Upper lobe of right lung (tissue), 1 donor: Measurements from ENCODE around the gene SMAGP. TPM values are rescaled to one million over a fixed set of nuclear protein-coding genes. Genes with fewer than 3 reads are reported as not detected.
"Not testable (repeated sequence)": the region's sequence is repeated elsewhere in the genome, so short reads cannot be mapped to it uniquely, and the experiment has no call there.

Experiments
- ATAC-seq: fragments of 200-7000 bp; cut with Tn5 transposase; one replicate; pipeline ENCODE4 v1.9.1; 2020; ENCODE audit warnings: mild to moderate bottlenecking, moderate library complexity
- DNase-seq: peaks from one replicate; pipeline ENCODE4 v3.0.0-alpha.2; 2020
- H3K27ac ChIP-seq: fragments of 200-600 bp; one replicate; pipeline ENCODE4 v1.8.0; 2022
- H3K27me3 ChIP-seq: fragments of 200-600 bp; one replicate; pipeline ENCODE4 v1.8.0; 2022; ENCODE audit warnings: mild to moderate bottlenecking
- H3K36me3 ChIP-seq: fragments of 200-600 bp; one replicate; pipeline ENCODE4 v1.8.0; 2022
- H3K4me1 ChIP-seq: fragments of 200-600 bp; one replicate; pipeline ENCODE4 v1.8.0; 2022
- H3K4me3 ChIP-seq: fragments of 200-600 bp; one replicate; pipeline ENCODE4 v1.8.0; 2022; ENCODE audit warnings: mild to moderate bottlenecking
- H3K9me3 ChIP-seq: fragments of 200-600 bp; one replicate; pipeline ENCODE4 v1.8.0; 2022
- intact Hi-C: fragments of 100-400 bp; cut with DNase I; formaldehyde crosslinking; loops from one replicate; pipeline ENCODE4 v1.11.0; 2022
- total RNA-seq: library from RNA; stranded (reverse); fragmentation: NEBNext Ultra II Directional; extraction: Animal tissue kit (Norgen Biotek cat#: 25700); gene quantifications from one replicate; pipeline ENCODE4 v1.2.1, GENCODE V29; 2021
- TF ChIP-seq, protein P1 (sequence below): fragments of 200-600 bp; IDR thresholded peaks from one replicate; pipeline ENCODE4 v1.8.0; 2022; ENCODE audit warnings: antibody characterized with exemption
- donor health status: DM: no; HTN: yes; CAD: no; lungs with severe emphysema.

The SMAGP gene
- total RNA-seq, 1 donor from 2014 or later: 34.2 TPM

DNA sequence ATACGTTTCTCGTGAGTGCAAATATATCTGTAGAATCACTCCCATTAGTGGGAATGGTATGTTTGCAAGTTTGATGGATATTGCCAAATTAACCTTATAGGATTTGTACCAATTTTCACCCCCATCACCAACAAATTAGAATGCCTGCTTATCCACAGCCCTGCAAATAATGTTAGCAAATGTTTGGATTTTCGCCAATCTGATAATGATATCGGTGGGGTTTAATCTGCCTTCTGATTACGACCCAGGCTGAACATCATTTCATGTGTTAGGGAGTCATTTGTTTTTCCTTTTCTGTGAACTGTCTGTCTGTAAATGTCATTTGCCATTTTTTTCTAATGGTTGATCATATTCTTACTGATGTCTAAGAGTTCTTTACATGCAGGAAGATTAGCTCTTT is 35.7 kb downstream of the SMAGP start:
- H3K9me3 ChIP-seq: no peaks in the 10 kb centered on the region
- no peaks in the 10 kb centered on the region for H3K36me3 ChIP-seq
- H3K27ac ChIP-seq: no peak overlapping the region
- TF ChIP-seq, protein P1, sequence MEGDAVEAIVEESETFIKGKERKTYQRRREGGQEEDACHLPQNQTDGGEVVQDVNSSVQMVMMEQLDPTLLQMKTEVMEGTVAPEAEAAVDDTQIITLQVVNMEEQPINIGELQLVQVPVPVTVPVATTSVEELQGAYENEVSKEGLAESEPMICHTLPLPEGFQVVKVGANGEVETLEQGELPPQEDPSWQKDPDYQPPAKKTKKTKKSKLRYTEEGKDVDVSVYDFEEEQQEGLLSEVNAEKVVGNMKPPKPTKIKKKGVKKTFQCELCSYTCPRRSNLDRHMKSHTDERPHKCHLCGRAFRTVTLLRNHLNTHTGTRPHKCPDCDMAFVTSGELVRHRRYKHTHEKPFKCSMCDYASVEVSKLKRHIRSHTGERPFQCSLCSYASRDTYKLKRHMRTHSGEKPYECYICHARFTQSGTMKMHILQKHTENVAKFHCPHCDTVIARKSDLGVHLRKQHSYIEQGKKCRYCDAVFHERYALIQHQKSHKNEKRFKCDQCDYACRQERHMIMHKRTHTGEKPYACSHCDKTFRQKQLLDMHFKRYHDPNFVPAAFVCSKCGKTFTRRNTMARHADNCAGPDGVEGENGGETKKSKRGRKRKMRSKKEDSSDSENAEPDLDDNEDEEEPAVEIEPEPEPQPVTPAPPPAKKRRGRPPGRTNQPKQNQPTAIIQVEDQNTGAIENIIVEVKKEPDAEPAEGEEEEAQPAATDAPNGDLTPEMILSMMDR: no peak
- no peak for ATAC-seq
- intact Hi-C loops: no loop called here
- H3K27me3 ChIP-seq: no peaks in the 10 kb centered on the region
- no peak for DNase-seq
- H3K4me3 ChIP-seq: no peak overlapping the region
- no peaks in the 10 kb centered on the region for H3K4me1 ChIP-seq

DNA sequence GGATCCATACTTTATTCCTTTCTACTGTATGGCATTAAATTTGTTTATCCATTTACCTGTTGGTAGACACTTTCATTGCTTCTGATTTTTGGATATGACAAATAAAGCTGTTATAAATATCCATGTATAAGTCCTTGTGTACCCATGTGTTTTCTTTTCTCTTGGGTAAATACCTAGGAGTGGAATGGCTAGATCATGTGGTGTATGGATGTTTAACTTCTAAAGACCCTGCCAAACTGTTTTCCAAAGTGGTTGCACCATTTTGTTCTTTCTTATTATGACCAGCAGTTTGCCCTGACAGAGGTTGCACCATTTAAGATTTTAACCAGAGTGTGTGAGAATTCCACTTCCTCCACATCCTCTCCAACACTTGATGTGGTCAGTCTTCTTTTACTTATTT is 37.6 kb downstream of the SMAGP start:
- no peaks in the 10 kb centered on the region for H3K36me3 ChIP-seq
- no peak overlapping the region for H3K4me3 ChIP-seq
- no peak for ATAC-seq
- H3K9me3 ChIP-seq: no peaks in the 10 kb centered on the region
- no peak for DNase-seq
- H3K4me1 ChIP-seq: no peaks in the 10 kb centered on the region
- intact Hi-C loops: no loop called here
- H3K27me3 ChIP-seq: no peaks in the 10 kb centered on the region
- TF ChIP-seq, protein P1: no peak
- H3K27ac ChIP-seq: no peak overlapping the region

DNA sequence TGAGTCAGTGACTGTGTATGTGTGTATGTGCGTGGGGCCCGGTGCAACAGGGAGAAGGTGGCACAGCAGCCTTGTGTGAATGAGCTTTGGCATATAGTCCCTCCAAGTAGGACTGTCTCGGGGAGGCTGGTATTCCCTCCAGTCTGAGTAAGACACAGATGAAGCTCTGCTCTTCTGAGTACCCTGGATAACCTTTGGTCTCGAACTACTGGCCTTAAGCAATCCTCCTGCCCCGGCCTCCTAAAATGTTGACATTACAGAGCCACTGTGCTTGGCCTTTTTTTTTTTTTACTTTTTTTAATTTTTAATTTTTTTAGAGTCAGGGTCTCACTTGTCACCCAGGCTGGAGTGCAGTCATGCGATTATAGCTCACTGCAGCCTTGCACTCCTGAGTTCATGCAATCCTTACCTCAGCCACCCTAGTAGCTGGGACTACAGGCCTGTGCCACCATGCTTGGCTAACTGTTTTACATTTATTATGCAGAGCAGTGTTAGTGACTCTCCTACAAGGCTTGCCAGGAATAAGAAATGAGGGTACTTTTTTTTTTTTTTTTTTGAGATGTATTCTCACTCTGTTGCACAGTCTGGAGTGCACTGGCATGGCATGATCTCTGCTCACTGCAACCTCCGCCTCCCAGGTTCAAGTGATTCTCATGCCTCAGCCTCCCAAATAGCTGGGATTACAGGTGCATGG is 41.0 kb downstream of the SMAGP start:
- H3K9me3 ChIP-seq: no peaks in the 10 kb centered on the region
- TF ChIP-seq, protein P1: no peak
- H3K27me3 ChIP-seq: no peaks in the 10 kb centered on the region
- H3K4me1 ChIP-seq: no peaks in the 10 kb centered on the region
- no peak overlapping the region for H3K27ac ChIP-seq
- H3K36me3 ChIP-seq: no peaks in the 10 kb centered on the region
- intact Hi-C loops: no loop called here
- ATAC-seq (no peak), DNase-seq (no peak)
- no peak overlapping the region for H3K4me3 ChIP-seq

DNA sequence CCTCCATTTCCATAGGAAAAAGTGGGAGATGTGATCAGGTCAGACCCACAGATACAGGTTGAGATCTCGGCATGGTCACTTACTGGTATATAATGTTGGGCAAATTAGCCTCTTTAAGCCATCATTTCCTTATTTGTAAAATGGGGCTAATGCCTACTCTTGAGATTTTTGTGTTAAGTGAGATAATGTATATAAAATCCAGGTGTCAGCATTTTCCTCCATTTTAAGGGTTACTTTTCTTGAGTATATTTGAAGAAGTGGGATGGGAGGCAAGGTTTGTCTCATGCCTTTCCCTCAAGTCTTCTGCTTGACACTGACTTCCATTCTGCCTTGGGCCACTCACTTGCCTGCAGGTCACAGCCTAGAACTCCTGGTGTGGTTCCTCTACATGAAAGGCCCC is 42.3 kb downstream of the SMAGP start:
- Histone ChIP-seq H3K27me3 (no peaks in the 10 kb centered on the region), H3K4me3 (no peak overlapping the region), H3K4me1 (no peaks in the 10 kb centered on the region), H3K9me3 (no peaks in the 10 kb centered on the region), H3K36me3 (no peaks in the 10 kb centered on the region), H3K27ac (no peak overlapping the region)
- no peak for DNase-seq
- no peak for ATAC-seq
- intact Hi-C loops: no loop called here
- TF ChIP-seq, protein P1: no peak

DNA sequence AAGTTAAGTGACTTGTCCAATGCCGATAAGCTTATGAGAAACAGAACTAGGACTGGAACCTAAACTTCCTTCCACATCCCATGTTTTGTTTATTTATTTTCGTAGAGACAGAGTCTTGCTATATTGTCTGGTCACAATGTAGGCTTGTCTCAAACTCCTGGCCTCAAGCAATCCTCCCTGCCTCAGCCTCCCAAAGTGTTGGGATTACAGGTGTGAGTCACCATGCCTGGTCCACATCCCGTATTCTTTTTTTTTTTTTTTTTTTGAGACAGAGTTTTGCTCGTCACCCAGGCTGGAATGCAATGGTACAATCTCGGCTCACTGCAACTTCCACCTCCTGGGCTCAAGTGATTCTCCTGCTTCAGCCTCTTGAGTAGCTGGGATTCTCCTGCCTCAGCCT is 43.1 kb downstream of the SMAGP start:
- DNase-seq, H3K27me3 ChIP-seq, H3K4me1 ChIP-seq, H3K9me3 ChIP-seq, H3K4me3 ChIP-seq, intact Hi-C loops, H3K27ac ChIP-seq, ATAC-seq, H3K36me3 ChIP-seq: not testable (repeated sequence)

DNA sequence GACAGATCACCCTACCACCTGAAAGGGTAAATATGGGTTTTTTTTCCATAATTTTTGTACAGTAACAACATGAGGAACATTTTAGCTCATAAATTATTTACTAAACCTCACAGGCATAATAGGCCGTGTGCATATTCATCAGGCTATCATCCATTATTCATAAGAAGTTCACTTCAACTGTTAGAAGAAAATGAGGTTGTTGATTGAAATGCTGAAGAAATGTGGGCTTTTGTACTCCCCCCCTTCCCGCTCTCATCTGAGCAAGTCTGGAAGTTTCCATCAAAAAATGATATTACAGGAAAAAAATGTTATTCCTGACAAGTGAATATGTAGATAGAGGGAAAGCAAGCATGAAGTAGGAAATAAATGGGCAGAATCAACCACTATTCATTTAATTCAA is 44.4 kb downstream of the SMAGP start:
- intact Hi-C loops: no loop called here
- TF ChIP-seq, protein P1: no peak
- no peak overlapping the region for H3K4me3 ChIP-seq
- H3K4me1 ChIP-seq: no peaks in the 10 kb centered on the region
- no peak overlapping the region for H3K27ac ChIP-seq
- H3K9me3 ChIP-seq: no peaks in the 10 kb centered on the region
- no peaks in the 10 kb centered on the region for H3K36me3 ChIP-seq
- no peak for DNase-seq
- H3K27me3 ChIP-seq: no peaks in the 10 kb centered on the region
- no peak for ATAC-seq
